ENCODE data around the gene CCER1.

CCER1 gene

GRCh38 chr12:90995010-90995409 lies 40.0 kb upstream of the CCER1 start:
- TF ChIP-seq TEAD4 (IDR thresholded peaks at IDR 0.05) (no peak), CREB1 (IDR thresholded peaks at IDR 0.05; ENCODE audit: low read depth) (no peak), CEBPB (IDR thresholded peaks at IDR 0.05) (no peak), NFIC (IDR thresholded peaks at IDR 0.05) (no peak), TAF1 (IDR thresholded peaks at IDR 0.05; ENCODE audit: low read depth) (no peak), YY1 (IDR thresholded peaks at IDR 0.05; ENCODE audit: low read depth) (no peak), RAD21 (IDR thresholded peaks at IDR 0.05; ENCODE audit: low read depth) (no peak), ZBTB7A (IDR thresholded peaks at IDR 0.05; ENCODE audit: low read depth) (no peak), EP300 (IDR thresholded peaks at IDR 0.05; ENCODE audit: borderline replicate concordance) (no peak), TCF12 (IDR thresholded peaks at IDR 0.05; ENCODE audit: low read depth) (no peak)
- TF ChIP-seq, protein P1, sequence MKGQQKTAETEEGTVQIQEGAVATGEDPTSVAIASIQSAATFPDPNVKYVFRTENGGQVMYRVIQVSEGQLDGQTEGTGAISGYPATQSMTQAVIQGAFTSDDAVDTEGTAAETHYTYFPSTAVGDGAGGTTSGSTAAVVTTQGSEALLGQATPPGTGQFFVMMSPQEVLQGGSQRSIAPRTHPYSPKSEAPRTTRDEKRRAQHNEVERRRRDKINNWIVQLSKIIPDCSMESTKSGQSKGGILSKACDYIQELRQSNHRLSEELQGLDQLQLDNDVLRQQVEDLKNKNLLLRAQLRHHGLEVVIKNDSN (IDR thresholded peaks at IDR 0.05) = no peak
- TF ChIP-seq, protein P2, sequence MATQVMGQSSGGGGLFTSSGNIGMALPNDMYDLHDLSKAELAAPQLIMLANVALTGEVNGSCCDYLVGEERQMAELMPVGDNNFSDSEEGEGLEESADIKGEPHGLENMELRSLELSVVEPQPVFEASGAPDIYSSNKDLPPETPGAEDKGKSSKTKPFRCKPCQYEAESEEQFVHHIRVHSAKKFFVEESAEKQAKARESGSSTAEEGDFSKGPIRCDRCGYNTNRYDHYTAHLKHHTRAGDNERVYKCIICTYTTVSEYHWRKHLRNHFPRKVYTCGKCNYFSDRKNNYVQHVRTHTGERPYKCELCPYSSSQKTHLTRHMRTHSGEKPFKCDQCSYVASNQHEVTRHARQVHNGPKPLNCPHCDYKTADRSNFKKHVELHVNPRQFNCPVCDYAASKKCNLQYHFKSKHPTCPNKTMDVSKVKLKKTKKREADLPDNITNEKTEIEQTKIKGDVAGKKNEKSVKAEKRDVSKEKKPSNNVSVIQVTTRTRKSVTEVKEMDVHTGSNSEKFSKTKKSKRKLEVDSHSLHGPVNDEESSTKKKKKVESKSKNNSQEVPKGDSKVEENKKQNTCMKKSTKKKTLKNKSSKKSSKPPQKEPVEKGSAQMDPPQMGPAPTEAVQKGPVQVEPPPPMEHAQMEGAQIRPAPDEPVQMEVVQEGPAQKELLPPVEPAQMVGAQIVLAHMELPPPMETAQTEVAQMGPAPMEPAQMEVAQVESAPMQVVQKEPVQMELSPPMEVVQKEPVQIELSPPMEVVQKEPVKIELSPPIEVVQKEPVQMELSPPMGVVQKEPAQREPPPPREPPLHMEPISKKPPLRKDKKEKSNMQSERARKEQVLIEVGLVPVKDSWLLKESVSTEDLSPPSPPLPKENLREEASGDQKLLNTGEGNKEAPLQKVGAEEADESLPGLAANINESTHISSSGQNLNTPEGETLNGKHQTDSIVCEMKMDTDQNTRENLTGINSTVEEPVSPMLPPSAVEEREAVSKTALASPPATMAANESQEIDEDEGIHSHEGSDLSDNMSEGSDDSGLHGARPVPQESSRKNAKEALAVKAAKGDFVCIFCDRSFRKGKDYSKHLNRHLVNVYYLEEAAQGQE (IDR thresholded peaks at IDR 0.05; ENCODE audit: low read depth) = no peak

DNA sequence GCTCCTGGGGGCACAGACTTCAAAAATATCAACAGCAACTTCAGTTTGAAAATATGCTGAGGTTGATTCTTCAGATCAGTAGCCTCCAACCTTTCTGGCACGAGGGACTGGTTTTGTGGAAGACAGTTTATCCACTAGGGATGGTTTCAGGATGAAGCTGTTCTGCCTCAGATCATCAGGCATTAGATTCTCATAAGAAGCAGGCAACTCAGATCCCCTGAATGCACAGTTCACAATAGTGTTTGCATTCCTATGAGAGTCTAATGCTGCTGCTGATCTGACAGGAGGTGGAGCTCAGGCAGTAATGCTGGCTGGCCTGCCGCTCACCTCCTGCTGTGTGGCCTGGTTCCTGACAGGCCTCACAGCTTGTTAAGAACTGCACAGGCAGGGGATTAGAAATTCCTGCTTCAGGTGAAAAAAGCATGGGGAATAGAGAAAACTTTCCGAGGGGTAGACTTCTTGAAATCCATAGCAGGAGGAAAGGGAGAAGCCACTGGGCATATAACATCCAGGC lies 37.0 kb upstream of the CCER1 start:
- TF ChIP-seq CEBPB (IDR thresholded peaks at IDR 0.05) = no peak
- TF ChIP-seq EP300 (IDR thresholded peaks at IDR 0.05; ENCODE audit: borderline replicate concordance) = no peak
- no peak for TF ChIP-seq ZBTB7A (IDR thresholded peaks at IDR 0.05; ENCODE audit: low read depth)
- no peak for TF ChIP-seq TAF1 (IDR thresholded peaks at IDR 0.05; ENCODE audit: low read depth)
- TF ChIP-seq, protein P3, sequence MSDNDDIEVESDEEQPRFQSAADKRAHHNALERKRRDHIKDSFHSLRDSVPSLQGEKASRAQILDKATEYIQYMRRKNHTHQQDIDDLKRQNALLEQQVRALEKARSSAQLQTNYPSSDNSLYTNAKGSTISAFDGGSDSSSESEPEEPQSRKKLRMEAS (IDR thresholded peaks at IDR 0.05) = no peak
- TF ChIP-seq NFIC (IDR thresholded peaks at IDR 0.05) = no peak
- TF ChIP-seq CREB1 (IDR thresholded peaks at IDR 0.05; ENCODE audit: low read depth) = no peak
- TF ChIP-seq, protein P1 (IDR thresholded peaks at IDR 0.05) = no peak
- no peak for TF ChIP-seq YY1 (IDR thresholded peaks at IDR 0.05; ENCODE audit: low read depth)
- TF ChIP-seq, protein P2 (IDR thresholded peaks at IDR 0.05; ENCODE audit: low read depth) = no peak
- no peak for TF ChIP-seq RAD21 (IDR thresholded peaks at IDR 0.05; ENCODE audit: low read depth)
- no peak for TF ChIP-seq FOXM1 (IDR thresholded peaks at IDR 0.05; ENCODE audit: borderline replicate concordance, low read depth)
- TF ChIP-seq TCF12 (IDR thresholded peaks at IDR 0.05; ENCODE audit: low read depth) = no peak

DNA sequence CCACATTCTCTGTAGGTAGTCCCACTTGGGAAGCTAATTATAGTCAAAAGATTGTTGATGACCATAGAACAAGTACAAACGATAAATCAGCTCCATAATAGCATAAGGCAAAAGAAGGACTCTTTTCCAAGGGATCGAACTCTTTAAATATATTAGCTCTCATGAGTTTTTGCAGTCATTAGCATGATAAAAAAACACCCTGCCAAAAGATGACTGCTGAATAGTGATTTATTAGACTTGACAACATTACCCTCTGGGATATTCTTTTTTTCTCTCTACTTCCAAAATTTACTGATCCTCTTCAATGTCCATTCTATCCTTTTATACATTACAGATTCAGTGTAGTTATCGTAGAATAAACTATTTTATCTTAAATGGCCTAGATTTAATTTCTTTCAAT lies 35.6 kb upstream of the CCER1 start:
- TF ChIP-seq, protein P1 (IDR thresholded peaks at IDR 0.05) = no peak
- TF ChIP-seq EP300 (IDR thresholded peaks at IDR 0.05; ENCODE audit: borderline replicate concordance) (no peak), NFIC (IDR thresholded peaks at IDR 0.05) (no peak), CREB1 (IDR thresholded peaks at IDR 0.05; ENCODE audit: low read depth) (no peak), CEBPB (IDR thresholded peaks at IDR 0.05) (no peak), YY1 (IDR thresholded peaks at IDR 0.05; ENCODE audit: low read depth) (no peak), RAD21 (IDR thresholded peaks at IDR 0.05; ENCODE audit: low read depth) (no peak), TEAD4 (IDR thresholded peaks at IDR 0.05) (no peak), EGR1 (IDR thresholded peaks at IDR 0.05) (no peak), FOXM1 (IDR thresholded peaks at IDR 0.05; ENCODE audit: borderline replicate concordance, low read depth) (no peak), ZBTB7A (IDR thresholded peaks at IDR 0.05; ENCODE audit: low read depth) (no peak), TCF12 (IDR thresholded peaks at IDR 0.05; ENCODE audit: low read depth) (no peak)
- TF ChIP-seq, protein P2 (IDR thresholded peaks at IDR 0.05; ENCODE audit: low read depth) = no peak

DNA sequence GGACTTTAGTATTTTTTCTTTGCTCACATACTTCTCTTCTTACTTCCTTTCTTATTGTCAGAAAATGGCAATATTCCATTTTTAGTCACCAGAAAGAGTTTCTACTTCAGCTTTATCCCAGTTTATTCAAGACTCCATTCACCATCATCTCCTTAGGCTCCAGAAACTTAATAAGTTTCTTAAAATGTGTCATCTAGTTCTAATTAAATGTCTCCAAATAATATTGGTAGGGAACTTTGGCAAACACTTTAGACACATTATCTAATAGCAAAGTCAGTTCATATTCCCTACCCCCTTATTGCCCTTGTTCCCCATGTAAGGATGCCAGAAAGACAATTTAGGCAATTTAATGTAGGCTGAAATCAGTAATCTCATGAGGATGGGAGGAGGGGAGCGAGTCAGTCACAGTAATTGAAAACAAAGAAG lies 34.7 kb upstream of the CCER1 start:
- TF ChIP-seq RAD21 (IDR thresholded peaks at IDR 0.05; ENCODE audit: low read depth) = no peak
- no peak for TF ChIP-seq EP300 (IDR thresholded peaks at IDR 0.05; ENCODE audit: borderline replicate concordance)
- TF ChIP-seq, protein P1 (IDR thresholded peaks at IDR 0.05) = no peak
- TF ChIP-seq FOXM1 (IDR thresholded peaks at IDR 0.05; ENCODE audit: borderline replicate concordance, low read depth) = no peak
- TF ChIP-seq YY1 (IDR thresholded peaks at IDR 0.05; ENCODE audit: low read depth) = no peak
